HG03280 (cell line): ENCODE data around the gene MACROH2A1.

ENCODE experiments used
- ATAC-seq: cut with Tn5 transposase; IDR thresholded peaks from one replicate; pipeline ENCODE4 v1.9.1; 2021; ENCODE audit warnings: mild to moderate bottlenecking, moderate library complexity; ENCODE audit not compliant: unreplicated experiment

The MACROH2A1 gene

GRCh38 chr5:135335031-135335828 is 63.8 kb downstream of the MACROH2A1 start:
- ATAC-seq, result no peak

- ATAC-seq, result no peak
Observed at GRCh38 chr5:135333732-135334515, 65.1 kb downstream of the MACROH2A1 start.

- ATAC-seq, result no peak
Observed at GRCh38 chr5:135332519-135333150, 66.4 kb downstream of the MACROH2A1 start.

GRCh38 chr5:135331612-135332011 is 67.4 kb downstream of the MACROH2A1 start:
- no peak for ATAC-seq

GRCh38 chr5:135330798-135331096 is 68.3 kb downstream of the MACROH2A1 start:
- no peak for ATAC-seq

GRCh38 chr5:135329913-135330797 is 68.9 kb downstream of the MACROH2A1 start:
- ATAC-seq, result no peak

- no peak for ATAC-seq
Observed at GRCh38 chr5:135329066-135329912, 69.7 kb downstream of the MACROH2A1 start.

- no peak for ATAC-seq
Observed at GRCh38 chr5:135328128-135328687, 70.8 kb downstream of the MACROH2A1 start.

GRCh38 chr5:135327429-135328127 is 71.5 kb downstream of the MACROH2A1 start:
- no peak for ATAC-seq

- no peak for ATAC-seq
Observed at GRCh38 chr5:135326296-135327254, 72.5 kb downstream of the MACROH2A1 start.

- ATAC-seq, result no peak
Observed at GRCh38 chr5:135324897-135325650, 74.0 kb downstream of the MACROH2A1 start.

GRCh38 chr5:135324160-135324559 is 74.9 kb downstream of the MACROH2A1 start:
- no peak for ATAC-seq

GRCh38 chr5:135323701-135324132 is 75.3 kb downstream of the MACROH2A1 start:
- no peak for ATAC-seq

- ATAC-seq, result no peak
Observed at GRCh38 chr5:135323227-135323626, 75.8 kb downstream of the MACROH2A1 start.

- no peak for ATAC-seq
Observed at GRCh38 chr5:135322744-135323143, 76.3 kb downstream of the MACROH2A1 start.

GRCh38 chr5:135322271-135322670 is 76.8 kb downstream of the MACROH2A1 start:
- ATAC-seq, result no peak
